Kidney glomerular epithelial cell (primary cell): ENCODE results near the gene ALS2CL.
"Not testable (repeated sequence)": the region's sequence is repeated elsewhere in the genome, so short reads cannot be mapped to it uniquely, and the experiment has no call there.

Experiments used
- DNase-seq: peaks from one replicate; lab custom pipeline; 2025; lab: John Stamatoyannopoulos, UW

The ALS2CL gene, protein sequence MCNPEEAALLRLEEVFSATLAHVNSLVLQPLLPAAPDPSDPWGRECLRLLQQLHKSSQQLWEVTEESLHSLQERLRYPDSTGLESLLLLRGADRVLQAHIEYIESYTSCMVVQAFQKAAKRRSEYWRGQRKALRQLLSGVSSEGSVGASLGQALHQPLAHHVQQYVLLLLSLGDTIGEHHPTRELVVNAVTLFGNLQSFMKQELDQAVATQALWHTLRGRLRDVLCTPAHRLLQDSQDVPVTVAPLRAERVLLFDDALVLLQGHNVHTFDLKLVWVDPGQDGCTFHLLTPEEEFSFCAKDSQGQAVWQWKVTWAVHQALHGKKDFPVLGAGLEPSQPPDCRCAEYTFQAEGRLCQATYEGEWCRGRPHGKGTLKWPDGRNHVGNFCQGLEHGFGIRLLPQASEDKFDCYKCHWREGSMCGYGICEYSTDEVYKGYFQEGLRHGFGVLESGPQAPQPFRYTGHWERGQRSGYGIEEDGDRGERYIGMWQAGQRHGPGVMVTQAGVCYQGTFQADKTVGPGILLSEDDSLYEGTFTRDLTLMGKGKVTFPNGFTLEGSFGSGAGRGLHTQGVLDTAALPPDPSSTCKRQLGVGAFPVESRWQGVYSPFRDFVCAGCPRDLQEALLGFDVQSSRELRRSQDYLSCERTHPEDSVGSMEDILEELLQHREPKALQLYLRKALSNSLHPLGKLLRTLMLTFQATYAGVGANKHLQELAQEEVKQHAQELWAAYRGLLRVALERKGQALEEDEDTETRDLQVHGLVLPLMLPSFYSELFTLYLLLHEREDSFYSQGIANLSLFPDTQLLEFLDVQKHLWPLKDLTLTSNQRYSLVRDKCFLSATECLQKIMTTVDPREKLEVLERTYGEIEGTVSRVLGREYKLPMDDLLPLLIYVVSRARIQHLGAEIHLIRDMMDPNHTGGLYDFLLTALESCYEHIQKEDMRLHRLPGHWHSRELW

DNA sequence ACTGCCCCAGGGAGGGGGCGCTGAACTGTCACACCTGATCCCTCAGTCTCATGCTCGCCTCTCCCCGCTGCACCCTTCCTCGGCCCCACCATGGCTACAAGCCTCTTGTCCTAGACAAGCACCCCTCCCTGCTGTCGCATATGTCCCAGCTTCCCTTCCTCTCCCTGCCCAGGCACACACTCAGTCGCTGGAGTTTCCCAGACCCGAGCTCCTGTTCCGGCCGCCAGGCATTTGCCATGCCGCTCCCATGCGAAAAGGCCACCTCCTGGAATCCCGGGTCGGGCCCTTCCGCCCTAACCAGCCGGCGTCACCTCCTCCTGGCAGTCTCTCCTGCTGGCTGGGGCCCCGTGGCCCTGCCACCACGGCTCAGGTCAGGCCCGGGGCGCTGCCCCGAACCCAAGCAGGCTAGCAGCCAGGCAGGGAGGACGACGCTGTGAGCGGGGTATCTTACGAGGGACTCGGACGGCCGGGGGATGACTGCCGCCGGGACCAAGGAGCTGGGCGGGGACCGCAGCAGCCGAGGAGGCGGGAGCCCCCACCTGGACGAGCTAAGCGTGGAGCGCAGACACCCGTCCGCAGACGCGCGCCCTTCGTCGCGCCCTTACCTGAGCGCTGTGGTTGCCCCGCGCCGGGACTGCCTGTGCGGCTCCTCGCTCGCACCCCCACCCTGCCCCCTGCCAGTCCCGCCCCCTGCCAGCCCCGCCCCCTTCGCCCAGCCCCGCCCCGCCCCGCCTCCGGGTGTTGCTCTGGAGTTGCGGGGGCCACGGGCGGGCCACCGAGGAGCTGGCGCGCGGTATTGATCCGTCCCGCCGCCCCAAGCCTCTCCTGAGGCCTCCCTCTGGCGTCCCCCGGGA, at the start of gene ALS2CL:
Gene ALS2CL, minus strand, starts transcription at position 642 of the 854 bp plus-strand sequence. CDS start 4,239 bp downstream, outside the sequence.
- peak; percentile 44 for DNase-seq

DNA sequence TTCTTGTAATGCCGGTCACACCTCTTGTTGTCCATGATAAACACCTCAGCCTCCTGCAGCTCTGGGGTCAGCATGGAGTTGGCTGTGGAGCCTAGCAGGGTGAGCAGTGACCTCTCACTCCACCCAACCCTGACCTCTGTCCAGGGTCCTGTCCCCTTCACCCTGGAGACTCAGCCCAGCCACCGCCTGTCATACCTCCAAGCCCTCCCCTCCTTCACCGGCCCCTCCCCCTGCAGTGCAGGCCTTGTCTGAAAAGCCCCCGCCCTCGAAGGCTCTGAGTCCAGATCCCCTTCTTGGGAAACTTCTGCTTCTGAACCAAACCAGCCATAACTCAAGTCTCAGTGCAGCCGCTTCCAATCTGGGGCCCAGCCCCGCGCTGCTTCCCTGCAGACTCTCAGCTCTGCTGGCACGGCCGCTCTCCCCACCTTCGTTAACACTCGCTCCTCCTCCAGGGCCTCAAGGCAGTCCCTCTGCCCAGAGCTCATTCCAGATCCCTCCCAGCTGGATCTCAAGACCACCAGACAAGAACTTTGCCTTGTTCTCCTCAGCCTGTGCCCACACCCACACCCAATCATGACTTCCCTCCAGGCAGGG, 49.6 kb upstream of the ALS2CL start:
- DNase-seq: no peak

DNA sequence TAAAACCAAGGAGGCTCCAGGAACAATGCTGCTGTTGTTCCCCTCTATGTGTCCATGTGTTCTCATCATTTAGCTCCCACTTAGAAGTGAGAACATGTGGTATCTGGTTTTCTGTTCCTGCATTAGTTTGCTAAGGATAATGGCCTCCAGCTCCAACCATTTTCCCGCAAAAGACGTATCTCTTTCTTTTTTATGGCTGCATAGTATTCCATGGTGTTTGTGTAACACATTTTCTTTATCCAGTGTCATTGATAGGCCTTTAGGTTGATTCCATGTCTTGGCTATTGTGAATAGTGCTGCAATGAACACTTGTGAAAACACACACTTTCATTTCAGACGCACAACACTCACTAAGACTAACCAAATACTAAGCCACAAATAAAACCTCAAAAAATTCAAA, 46.1 kb upstream of the ALS2CL start:
- DNase-seq: not testable (repeated sequence)

DNA sequence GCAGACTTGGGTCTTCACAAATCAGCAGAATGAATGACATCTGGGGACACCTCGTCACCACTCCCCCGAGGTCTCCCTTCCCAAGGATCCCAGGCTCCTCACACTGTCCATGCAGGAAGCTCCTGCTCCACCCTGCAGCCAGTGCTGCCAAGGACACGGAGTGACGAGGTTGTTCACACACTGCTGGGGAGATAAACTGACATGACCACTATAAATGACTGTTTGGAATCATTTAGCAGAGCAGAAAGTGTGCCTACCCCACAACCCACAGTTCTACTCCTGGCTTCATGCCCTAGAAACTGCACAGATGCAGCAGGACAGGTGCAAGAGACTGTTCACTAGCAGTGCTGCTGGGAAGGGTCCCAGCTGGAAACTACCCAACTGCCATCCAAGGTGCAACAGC, 43.9 kb upstream of the ALS2CL start:
- no peak for DNase-seq

DNA sequence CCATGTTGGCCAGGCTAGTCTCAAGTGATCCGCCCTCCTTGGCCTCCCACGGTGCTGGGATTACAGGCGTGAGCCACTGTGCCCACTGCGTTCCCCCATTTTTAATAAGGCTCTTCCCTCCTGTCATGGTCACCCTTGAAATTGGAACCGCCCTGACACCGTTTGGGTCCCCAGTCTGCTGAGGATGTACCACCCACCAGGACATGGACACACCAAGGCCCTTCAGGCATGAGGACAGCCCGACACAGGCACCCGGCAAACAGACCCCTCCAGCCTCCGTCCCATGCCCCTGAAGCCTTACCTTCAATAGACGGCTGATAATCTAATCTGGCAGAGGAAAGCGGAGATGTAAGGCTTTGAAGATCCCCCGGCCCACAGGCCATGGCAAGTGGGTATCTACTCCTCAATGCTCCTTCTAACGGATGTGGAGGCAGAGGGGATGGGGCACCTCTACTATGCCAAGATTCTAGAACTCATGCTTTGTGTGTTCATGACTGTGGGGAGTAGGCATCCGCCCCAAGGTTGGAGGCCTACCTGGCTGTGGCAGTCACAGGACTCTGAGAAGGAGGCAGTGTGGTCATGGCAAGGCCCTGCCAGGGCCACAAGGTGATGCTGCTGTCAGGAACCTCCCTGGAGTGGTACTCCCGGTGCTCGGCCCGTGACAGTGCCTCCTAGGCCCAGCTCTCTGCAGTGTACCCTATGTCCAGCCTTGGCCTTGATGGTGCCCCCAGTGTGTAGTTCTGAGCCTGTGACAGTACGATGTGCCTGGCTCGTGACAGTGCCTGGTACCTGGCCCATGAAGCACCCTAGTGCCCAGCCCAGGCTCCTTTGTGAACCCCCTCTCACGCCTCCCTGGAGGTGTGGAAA, 42.8 kb upstream of the ALS2CL start:
- DNase-seq: no peak

DNA sequence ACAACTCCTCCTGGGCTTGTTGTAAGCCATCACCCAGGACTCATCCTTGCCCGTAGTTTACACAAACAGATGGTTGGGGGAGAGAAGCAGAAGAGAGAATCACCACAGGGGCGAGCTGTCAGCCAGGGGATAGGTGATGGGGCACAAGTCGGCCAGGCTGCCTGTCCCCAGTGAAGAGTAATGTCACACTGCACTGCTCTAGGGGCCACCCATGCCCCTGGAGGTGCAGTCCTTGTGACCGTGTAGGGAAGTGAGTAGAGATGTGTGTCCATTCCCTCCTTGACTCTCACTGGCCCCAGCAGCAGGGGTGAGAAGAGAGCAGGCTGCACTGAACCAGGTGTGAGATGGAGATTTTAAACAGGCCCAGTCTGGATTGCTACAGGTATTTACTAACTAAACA, 41.3 kb upstream of the ALS2CL start:
- no peak for DNase-seq

DNA sequence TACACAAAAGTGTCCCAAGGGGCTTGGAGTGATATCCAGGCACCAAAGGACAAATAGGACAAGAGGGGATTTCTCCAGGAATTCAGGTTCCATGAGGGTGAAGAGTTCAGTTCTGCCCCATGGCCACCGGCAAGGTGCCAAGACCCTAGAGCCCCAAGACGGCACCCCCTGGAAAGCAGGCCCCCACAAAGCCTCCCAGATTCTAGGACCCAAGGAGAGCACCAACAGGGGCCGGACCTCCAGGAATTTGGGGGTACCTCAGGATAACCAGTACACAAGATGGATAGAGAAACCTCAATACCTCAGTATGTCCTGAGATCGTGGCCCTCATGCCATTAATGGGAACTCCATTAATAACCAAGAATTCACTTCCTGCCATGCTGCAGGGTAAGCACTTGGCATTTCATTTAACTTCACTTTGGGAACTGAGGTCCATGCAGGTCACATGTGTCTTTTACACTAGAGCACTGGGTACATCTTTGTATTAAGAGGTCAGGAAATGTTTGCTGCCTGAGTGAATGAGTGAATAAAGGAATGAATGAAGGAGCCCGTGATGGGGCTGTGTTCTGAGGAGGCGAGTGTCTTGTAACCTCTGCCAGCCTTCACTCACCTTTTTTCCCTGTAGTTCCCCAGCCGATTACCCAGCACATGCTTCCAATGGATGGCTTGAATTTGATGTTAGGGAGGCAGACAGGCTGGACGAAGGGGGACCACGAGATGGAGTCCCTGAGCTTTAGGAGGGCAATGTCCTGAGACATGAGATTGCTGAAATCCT, 39.7 kb upstream of the ALS2CL start:
- DNase-seq: no peak

DNA sequence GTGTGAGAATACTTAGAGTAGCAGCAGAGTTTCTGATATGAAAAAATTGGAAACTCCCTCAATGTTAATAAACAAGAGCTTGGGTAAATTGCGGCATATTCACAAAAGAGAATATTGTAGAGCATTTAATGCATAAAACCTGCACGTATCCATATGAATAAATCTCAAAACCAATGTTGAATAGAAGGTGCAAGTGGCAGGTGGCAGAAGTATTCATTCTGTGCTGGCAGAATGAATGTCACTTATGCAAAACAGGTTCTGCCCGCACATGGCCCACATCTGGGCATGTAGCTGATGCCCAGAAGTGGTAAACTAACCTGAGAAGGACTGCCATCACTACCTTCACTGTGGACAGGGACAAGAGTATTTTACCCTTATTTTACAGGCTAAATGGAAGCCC, 38.3 kb upstream of the ALS2CL start:
- DNase-seq: no peak

DNA sequence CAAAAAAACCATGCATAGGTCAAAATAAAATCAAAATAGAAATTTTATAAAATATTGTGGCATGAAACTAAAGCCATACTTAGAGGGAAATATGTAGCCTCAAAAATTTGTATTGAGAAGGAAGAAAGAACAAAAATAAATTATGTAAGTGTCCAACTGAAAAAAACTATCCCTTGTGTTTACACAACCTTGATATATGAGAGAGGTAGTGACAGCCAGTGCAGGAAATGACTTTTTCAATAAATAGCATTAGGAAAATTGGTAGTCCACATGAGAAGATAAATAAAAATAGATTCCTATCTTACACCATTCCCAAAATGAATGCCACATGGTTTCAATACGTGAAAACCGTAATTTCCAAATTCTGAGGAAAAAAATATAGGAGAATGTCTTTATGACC, 37.3 kb upstream of the ALS2CL start:
- no peak for DNase-seq

DNA sequence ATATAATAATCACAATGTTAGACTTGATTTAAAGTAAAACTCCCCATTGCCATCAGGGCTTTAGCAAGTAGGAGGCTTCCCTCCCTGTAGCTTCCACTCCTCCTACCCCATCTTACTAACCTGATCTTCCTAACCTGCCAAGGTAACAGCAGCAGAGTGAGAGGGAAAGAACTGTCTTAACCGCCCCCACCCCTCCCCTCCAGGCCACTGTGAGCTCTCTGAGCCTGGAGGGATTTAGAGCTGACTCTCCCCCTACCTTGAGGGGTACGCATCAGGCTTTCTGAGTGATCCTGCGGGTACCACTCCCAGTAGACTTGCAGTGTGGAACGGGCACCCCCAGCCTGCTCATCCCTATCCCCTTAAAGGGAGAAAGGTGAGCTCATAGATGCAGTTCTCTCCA, 35.6 kb upstream of the ALS2CL start:
- DNase-seq: no peak

DNA sequence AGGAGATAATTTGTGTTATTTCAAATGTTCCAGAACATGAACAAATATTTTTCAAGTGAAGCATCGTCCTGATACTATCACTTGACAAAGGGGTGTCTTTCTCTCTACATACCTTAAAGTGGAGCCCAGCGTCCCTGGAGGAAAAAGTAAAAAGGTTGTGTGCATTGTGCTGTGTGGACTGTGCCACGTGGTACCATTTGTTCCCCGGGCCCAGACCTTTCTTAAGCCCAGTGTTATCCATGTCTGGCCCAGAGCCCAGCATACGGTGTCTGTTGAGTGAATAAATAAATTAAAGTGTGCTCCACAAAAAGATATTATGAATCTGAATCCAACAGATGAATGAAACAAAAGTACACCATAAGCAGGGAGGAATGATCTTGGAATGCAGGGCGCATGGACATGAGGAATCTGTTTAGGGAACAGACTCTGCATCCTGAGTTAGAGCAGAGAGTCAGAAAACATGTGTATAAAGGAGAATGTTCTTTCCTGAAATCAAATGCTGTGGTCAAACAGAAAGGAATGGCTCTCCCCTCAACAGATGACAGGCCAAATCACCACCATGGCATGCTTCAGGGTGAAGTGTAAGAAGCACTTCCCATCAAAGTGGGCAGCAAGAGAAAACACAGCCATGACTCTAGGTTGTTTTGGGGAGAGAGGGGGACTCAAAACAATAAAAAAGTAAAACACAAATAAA, 32.3 kb upstream of the ALS2CL start:
- no peak for DNase-seq

DNA sequence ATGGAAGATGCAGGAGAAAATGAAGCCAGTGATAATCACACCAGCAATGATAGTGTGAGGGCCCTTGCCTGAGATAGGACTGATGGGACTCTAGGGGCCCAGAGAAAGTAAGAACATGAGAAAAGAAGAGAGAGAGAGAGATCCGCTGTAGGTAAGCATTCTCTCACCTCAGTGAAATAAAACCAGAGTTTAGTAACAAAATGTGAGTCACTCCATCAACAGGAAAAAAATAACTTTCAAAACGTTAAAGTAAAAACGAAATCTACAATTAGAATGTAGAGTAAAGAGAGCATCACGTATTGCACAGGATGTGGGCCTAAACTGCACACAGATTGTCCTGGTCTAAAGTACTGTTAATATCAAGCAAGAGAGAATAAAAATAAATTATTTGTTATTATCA, 30.9 kb upstream of the ALS2CL start:
- no peak for DNase-seq

DNA sequence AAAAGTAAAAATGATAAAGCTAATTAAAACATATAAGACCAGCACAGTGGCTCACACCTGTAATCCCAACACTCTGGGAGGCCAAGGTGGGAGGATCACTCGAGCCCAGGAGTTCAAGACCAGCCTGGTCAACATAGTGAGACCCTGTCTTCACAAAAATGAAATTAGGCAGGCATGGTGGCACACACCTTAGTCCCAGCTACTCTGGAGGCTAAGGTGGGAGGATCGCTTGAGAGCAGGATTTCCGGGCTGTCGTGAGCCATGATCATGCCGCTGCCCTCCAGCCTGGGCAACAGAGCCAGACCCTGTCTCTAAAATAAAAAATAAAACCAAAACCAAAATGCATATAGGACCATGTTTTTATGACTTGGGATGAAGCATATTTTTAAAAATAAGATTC, 29.0 kb upstream of the ALS2CL start:
- no peak for DNase-seq

DNA sequence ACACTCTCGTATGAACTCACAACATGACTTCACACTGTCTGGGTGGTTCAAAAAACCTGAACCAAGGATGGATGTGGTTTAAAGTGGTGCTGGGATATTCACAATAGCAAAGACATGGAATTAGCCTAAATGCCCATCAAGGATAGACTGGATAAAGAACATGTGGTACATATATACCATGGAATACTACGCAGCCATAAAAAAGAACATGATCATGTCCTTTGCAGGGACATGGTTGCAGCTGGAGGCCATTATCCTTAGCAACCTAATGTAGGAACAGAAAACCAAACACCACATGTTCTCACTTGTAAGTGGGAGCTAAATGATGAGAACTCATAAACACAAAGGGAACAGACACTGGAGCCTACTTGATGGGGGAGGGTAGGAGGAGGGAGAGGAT, 27.5 kb upstream of the ALS2CL start:
- DNase-seq: no peak

DNA sequence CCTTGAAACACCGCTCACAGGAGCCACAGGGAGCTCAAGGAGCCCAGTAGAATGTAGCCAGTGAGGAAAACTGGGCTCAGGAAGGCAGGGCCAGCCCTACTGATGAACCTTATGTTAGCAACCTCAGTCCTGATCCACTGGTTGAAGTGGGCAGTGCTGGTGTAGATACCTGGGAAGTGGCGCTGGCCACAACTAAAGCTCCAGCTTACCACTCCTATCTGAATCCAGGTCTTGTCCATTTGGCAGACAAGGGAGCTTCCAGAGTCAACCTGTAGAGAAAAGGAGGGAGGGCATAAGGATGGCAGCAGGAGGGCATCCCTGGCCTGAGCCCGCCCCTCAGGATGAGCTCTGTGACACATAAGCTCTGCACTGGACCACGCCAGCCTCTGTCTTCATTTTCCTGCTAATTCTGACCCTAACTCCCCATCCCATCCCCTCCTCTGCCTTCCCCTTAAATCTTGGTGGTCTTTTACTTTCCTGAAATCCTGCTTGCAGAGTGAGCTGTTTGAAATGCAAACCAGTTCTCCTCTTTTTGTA, 26.3 kb upstream of the ALS2CL start:
- DNase-seq: no peak

DNA sequence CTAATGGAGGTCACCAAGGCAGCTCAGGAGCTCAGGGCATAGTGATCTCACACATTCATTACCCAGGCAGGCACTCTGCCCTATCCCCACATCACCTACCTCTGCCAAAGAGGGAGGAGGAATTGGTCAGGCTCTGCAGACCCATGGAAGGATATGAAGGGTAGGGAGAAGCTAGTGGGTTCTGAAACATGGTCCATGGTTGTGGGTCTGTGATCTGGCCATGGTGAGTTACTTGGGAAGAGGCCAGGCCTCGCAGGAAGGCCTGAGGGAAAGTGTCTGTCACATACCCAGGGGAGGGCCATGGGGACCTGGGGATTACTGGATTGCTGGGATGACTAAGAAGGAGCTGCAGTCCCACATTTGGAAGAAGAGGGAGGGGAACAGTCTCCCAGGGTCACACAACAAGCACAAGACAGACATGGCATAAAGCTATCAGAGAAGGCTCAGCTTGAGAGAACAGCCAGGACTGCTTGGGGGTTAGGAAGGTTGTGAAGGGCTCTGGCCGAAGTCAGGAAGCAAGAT, 25.6 kb upstream of the ALS2CL start:
- no peak for DNase-seq

DNA sequence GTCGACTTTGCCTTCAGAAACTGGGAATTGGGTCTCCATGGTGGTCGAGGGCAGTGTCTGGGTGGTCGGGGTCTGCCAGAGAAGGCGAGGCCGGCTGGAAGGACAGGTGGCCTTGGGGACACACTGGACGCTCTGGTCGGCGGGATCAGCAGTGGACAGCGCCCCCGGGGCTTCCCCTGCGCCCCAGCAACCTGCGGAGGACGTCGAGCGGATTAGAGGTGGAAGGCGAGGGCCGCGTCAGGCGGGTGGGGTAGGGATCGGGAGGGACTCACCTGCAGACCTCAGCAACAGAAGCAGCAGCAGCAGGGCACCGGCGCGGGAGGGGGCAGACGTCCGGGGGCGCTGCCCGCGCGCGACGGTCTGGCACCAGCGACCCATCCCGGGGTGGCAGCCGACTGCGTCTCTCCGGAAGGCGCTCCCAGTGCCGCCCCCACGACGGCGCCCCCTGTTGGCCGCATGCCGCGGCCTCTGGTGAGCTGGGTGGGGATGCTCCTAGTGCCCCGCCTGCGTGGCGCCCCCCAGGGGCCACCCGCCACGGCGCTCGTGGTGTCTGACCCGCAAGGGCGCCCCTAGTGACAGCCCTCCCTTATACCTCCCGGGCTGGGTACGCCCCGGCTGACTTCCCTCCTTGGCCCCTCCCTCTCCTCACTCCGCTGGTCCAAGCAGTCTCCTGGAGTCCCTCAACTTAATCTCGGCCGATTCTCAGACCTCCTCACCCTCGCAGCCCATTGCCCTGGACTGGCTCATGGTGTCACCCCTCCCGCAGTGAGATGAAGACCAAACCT, 24.2 kb upstream of the ALS2CL start, which contains the start of gene PRSS50:
Gene PRSS50, minus strand, starts transcription at position 423 of the 785 bp plus-strand sequence. Its CDS starts 45 bp downstream, at position 378.
- no peak for DNase-seq
